Ishikawa (cell line): Measurements from ENCODE around the gene GABARAPL2.

Source experiments
- CEBPB ChIP-seq: IDR thresholded peaks from 2 replicates; pipeline ENCODE4 v1.6.1; 2012
- CREB1 ChIP-seq: IDR thresholded peaks from 2 replicates; pipeline ENCODE4 v1.6.1; 2012; ENCODE audit warnings: low read depth
- EGR1 ChIP-seq: IDR thresholded peaks from 2 replicates; pipeline ENCODE4 v1.6.1; 2012
- EP300 ChIP-seq: IDR thresholded peaks from 2 replicates; pipeline ENCODE4 v1.6.1; 2012; ENCODE audit warnings: borderline replicate concordance
- FOXM1 ChIP-seq: IDR thresholded peaks from 2 replicates; pipeline ENCODE4 v1.6.1; 2012; ENCODE audit warnings: low read depth, borderline replicate concordance
- MAX ChIP-seq: IDR thresholded peaks from 2 replicates; pipeline ENCODE4 v1.6.1; 2012
- NFIC ChIP-seq: IDR thresholded peaks from 2 replicates; pipeline ENCODE4 v1.6.1; 2012
- RAD21 ChIP-seq: IDR thresholded peaks from 2 replicates; pipeline ENCODE4 v1.6.1; 2012; ENCODE audit warnings: low read depth
- REST ChIP-seq: IDR thresholded peaks from 2 replicates; pipeline ENCODE4 v1.6.1; 2012; ENCODE audit warnings: low read depth, mild to moderate bottlenecking
- TAF1 ChIP-seq: IDR thresholded peaks from 2 replicates; pipeline ENCODE4 v1.6.1; 2012; ENCODE audit warnings: low read depth, mild to moderate bottlenecking
- TCF12 ChIP-seq: IDR thresholded peaks from 2 replicates; pipeline ENCODE4 v1.6.1; 2012; ENCODE audit warnings: low read depth
- TEAD4 ChIP-seq: IDR thresholded peaks from 2 replicates; pipeline ENCODE4 v1.6.1; 2012
- USF1 ChIP-seq: IDR thresholded peaks from 2 replicates; pipeline ENCODE4 v1.6.1; 2012
- YY1 ChIP-seq: IDR thresholded peaks from 2 replicates; pipeline ENCODE4 v1.6.1; 2012; ENCODE audit warnings: low read depth
- ZBTB7A ChIP-seq: IDR thresholded peaks from 2 replicates; pipeline ENCODE4 v1.6.1; 2012; ENCODE audit warnings: low read depth

The GABARAPL2 gene

GRCh38 chr16:75593825-75594820 is 27.9 kb downstream of the GABARAPL2 start:
- no peak for TF ChIP-seq ZBTB7A
- TF ChIP-seq FOXM1, result no peak
- TF ChIP-seq USF1, result no peak

GRCh38 chr16:75599452-75600277 is 33.5 kb downstream of the GABARAPL2 start:
- TF ChIP-seq ZBTB7A, result no peak
- TF ChIP-seq FOXM1, result no peak
- no peak for TF ChIP-seq RAD21
- TF ChIP-seq NFIC, result no peak
- no peak for TF ChIP-seq REST

- TF ChIP-seq MAX (no peak), TEAD4 (no peak), CREB1 (no peak), USF1 (no peak), CEBPB (no peak), TAF1 (no peak), TCF12 (no peak), NFIC (no peak), YY1 (no peak), EP300 (no peak), EGR1 (no peak), FOXM1 (no peak), REST (no peak), ZBTB7A (no peak), RAD21 (no peak)
Measured at GRCh38 chr16:75603241-75603640, 37.1 kb downstream of the GABARAPL2 start.

GRCh38 chr16:75606507-75606906 is 40.3 kb downstream of the GABARAPL2 start:
- TF ChIP-seq CEBPB (no peak), USF1 (no peak), EP300 (no peak), EGR1 (no peak), TCF12 (no peak), TAF1 (no peak), NFIC (no peak)

GRCh38 chr16:75614066-75614897 is 48.1 kb downstream of the GABARAPL2 start:
- TF ChIP-seq NFIC, result no peak
- TF ChIP-seq EP300, result no peak
- no peak for TF ChIP-seq ZBTB7A
- no peak for TF ChIP-seq FOXM1
- no peak for TF ChIP-seq CEBPB
- no peak for TF ChIP-seq RAD21
- no peak for TF ChIP-seq YY1
- no peak for TF ChIP-seq TCF12
- no peak for TF ChIP-seq USF1
- TF ChIP-seq EGR1, result no peak
- TF ChIP-seq REST, result no peak
- no peak for TF ChIP-seq CREB1
- no peak for TF ChIP-seq MAX
- TF ChIP-seq TEAD4, result no peak
- TF ChIP-seq TAF1, result no peak
